ENCODE measurements around the gene TOGARAM1. TPM values are rescaled to one million over a fixed set of nuclear protein-coding genes. Genes with fewer than 3 reads are reported as not detected.

Gene TOGARAM1
- polyA plus RNA-seq, 1 of the 3 experiments (the other 2 are of a cell fraction): 2.1 TPM

DNA sequence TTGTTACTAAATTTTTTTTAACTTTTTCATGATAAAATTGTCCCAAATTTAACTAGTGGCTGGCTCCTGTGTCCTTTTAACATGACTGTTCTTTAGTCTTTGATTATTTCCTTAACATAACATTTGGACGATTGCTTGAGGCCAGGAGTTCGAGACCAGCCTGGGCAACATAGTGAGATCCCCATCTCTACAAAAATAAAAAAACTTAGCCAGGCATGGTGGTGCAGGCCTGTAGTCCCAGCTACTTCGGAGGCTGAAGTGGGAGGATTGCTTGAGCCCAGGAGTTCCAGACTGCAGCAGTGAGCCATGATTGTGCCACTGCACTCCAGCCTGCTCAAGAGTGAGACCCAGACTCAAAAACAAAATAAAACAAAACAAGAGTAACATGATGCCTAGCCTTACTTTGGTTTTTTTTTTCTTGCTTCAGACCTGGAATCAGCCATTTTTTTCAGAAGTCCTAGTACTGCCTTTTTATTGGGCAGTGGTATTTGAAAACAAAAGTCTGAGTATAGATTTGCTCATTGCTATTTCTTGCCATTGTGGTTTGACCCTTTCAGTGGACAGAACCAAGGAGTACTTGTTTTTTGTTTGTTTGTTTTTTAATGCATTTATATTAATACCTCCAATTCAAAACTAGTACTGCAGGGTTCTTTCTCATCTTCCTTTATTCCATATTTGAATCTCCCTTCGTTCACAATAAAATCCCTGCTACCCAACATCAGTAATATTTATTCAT lies 4.8 kb downstream of the TOGARAM1 start (continued):
- TF ChIP-seq, protein P1, sequence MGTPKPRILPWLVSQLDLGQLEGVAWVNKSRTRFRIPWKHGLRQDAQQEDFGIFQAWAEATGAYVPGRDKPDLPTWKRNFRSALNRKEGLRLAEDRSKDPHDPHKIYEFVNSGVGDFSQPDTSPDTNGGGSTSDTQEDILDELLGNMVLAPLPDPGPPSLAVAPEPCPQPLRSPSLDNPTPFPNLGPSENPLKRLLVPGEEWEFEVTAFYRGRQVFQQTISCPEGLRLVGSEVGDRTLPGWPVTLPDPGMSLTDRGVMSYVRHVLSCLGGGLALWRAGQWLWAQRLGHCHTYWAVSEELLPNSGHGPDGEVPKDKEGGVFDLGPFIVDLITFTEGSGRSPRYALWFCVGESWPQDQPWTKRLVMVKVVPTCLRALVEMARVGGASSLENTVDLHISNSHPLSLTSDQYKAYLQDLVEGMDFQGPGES (IDR thresholded peaks at IDR 0.05; ENCODE audit: low read depth, low read length): no peak
- TF ChIP-seq FOXJ3 (CRISPR knock-in tag; IDR thresholded peaks at IDR 0.05): no peak
- no peak for TF ChIP-seq NFIC (IDR thresholded peaks at IDR 0.05; ENCODE audit: borderline replicate concordance)
- no peak for TF ChIP-seq SMC3 (IDR thresholded peaks at IDR 0.05; ENCODE audit: low read depth, low read length)
- no peak for TF ChIP-seq RCOR1 (IDR thresholded peaks at IDR 0.05; ENCODE audit: low read length)
- TF ChIP-seq, protein P2, sequence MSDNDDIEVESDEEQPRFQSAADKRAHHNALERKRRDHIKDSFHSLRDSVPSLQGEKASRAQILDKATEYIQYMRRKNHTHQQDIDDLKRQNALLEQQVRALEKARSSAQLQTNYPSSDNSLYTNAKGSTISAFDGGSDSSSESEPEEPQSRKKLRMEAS (IDR thresholded peaks at IDR 0.05; ENCODE audit: low read depth): no peak
- TF ChIP-seq, protein P3, sequence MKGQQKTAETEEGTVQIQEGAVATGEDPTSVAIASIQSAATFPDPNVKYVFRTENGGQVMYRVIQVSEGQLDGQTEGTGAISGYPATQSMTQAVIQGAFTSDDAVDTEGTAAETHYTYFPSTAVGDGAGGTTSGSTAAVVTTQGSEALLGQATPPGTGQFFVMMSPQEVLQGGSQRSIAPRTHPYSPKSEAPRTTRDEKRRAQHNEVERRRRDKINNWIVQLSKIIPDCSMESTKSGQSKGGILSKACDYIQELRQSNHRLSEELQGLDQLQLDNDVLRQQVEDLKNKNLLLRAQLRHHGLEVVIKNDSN (IDR thresholded peaks at IDR 0.05; ENCODE audit: borderline replicate concordance, low read depth): no peak

DNA sequence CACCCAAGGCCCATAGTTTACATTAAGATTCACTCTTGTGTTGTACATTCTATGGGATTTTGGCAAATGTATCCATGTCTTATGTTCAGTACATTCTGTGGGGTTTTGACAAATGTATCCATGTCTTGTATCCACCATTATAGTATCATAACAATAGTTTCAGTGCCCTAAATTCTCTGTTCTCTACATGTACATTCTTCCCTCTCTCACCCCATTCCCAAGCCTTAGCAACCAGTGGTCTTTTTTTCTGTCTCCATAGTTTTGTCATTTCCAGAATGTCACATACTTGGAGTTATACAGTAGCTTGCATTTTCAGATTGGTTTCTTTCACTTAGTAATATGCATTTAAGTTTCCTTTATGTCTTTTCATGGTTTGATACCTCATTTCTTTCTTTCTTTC lies 6.7 kb downstream of the TOGARAM1 start:
- Histone ChIP-seq H3K27me3 (ENCODE audit: insufficient read depth) (no peaks in the 10 kb centered on the region), H3F3A (replicated peaks; ENCODE audit: insufficient read depth) (no peaks in the 10 kb centered on the region), H3K9me3 (no peaks in the 10 kb centered on the region), H4K20me1 (ENCODE audit: insufficient read depth) (peaks cover 27% of the 10 kb centered on the region), H3K9me2 (no peaks in the 10 kb centered on the region), H2AFZ (ENCODE audit: low read depth) (no peak overlapping the region), H3K36me3 (replicated peaks in 1 of 2; ENCODE audit: control insufficient read depth in 1 of 2, insufficient read depth in 2 of 2, low read length in 1 of 2) (no peaks in the 10 kb centered on the region), H3K4me3 (ENCODE audit: low read depth in 2 of 2, low read length in 1 of 2) (no peak overlapping the region), H3K27ac (ENCODE audit: low read depth in 2 of 2, low read length in 1 of 2) (no peak overlapping the region), H3K79me2 (ENCODE audit: insufficient read depth) (peaks cover 94% of the 10 kb centered on the region), H3K9ac (no peak overlapping the region), H3K4me2 (no peak overlapping the region), H3K4me1 (ENCODE audit: control insufficient read depth in 1 of 2, insufficient read depth in 2 of 2, low read depth in 1 of 2, low read length in 1 of 2) (no peaks in the 10 kb centered on the region; a peak in 1 of 4 replicates)
- ChIA-PET POLR2A (no interaction called here), CTCF (no interaction called here)
- DNase-seq: no peak
- TF ChIP-seq RXRA (IDR thresholded peaks at IDR 0.05; ENCODE audit: borderline replicate concordance, low read depth) (no peak), POLR2AphosphoS5 (IDR thresholded peaks at IDR 0.05; ENCODE audit: low read depth, low read length) (no peak), GABPA (IDR thresholded peaks at IDR 0.05; ENCODE audit: low read depth) (no peak), EP300 (IDR thresholded peaks at IDR 0.05; ENCODE audit: borderline replicate concordance in 1 of 2, low read depth in 1 of 2, low read length in 1 of 2) (no peak), FOXM1 (IDR thresholded peaks at IDR 0.05; ENCODE audit: low read depth) (no peak), NFIC (IDR thresholded peaks at IDR 0.05; ENCODE audit: borderline replicate concordance) (no peak), EZH2phosphoT487 (IDR thresholded peaks at IDR 0.05; ENCODE audit: borderline replicate concordance, low read depth) (no peak), MEF2A (IDR thresholded peaks at IDR 0.05; ENCODE audit: borderline replicate concordance, low read depth) (no peak)
- TF ChIP-seq, protein P2 (IDR thresholded peaks at IDR 0.05; ENCODE audit: low read depth): no peak
- TF ChIP-seq, protein P4, sequence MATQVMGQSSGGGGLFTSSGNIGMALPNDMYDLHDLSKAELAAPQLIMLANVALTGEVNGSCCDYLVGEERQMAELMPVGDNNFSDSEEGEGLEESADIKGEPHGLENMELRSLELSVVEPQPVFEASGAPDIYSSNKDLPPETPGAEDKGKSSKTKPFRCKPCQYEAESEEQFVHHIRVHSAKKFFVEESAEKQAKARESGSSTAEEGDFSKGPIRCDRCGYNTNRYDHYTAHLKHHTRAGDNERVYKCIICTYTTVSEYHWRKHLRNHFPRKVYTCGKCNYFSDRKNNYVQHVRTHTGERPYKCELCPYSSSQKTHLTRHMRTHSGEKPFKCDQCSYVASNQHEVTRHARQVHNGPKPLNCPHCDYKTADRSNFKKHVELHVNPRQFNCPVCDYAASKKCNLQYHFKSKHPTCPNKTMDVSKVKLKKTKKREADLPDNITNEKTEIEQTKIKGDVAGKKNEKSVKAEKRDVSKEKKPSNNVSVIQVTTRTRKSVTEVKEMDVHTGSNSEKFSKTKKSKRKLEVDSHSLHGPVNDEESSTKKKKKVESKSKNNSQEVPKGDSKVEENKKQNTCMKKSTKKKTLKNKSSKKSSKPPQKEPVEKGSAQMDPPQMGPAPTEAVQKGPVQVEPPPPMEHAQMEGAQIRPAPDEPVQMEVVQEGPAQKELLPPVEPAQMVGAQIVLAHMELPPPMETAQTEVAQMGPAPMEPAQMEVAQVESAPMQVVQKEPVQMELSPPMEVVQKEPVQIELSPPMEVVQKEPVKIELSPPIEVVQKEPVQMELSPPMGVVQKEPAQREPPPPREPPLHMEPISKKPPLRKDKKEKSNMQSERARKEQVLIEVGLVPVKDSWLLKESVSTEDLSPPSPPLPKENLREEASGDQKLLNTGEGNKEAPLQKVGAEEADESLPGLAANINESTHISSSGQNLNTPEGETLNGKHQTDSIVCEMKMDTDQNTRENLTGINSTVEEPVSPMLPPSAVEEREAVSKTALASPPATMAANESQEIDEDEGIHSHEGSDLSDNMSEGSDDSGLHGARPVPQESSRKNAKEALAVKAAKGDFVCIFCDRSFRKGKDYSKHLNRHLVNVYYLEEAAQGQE (IDR thresholded peaks at IDR 0.05; ENCODE audit: low read depth, low read length): no peak
- TF ChIP-seq, protein P5, sequence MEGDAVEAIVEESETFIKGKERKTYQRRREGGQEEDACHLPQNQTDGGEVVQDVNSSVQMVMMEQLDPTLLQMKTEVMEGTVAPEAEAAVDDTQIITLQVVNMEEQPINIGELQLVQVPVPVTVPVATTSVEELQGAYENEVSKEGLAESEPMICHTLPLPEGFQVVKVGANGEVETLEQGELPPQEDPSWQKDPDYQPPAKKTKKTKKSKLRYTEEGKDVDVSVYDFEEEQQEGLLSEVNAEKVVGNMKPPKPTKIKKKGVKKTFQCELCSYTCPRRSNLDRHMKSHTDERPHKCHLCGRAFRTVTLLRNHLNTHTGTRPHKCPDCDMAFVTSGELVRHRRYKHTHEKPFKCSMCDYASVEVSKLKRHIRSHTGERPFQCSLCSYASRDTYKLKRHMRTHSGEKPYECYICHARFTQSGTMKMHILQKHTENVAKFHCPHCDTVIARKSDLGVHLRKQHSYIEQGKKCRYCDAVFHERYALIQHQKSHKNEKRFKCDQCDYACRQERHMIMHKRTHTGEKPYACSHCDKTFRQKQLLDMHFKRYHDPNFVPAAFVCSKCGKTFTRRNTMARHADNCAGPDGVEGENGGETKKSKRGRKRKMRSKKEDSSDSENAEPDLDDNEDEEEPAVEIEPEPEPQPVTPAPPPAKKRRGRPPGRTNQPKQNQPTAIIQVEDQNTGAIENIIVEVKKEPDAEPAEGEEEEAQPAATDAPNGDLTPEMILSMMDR (IDR thresholded peaks at IDR 0.05): no peak
- TF ChIP-seq, protein P3 (IDR thresholded peaks at IDR 0.05; ENCODE audit: borderline replicate concordance, low read depth): no peak
